Coronary artery (tissue), 2 donors: ENCODE data around the gene ELMOD2.

Source experiments
- DNase-seq: peaks from one replicate; pipeline ENCODE4 v3.0.0-alpha.2; 2017; ENCODE audit warnings: low spot score
- H3K27ac ChIP-seq, 2 donors: fragments of 200-600 bp; sonication (generic); one replicate each; pipeline ENCODE4 v1.5.1; 2016 to 2019
- H3K4me3 ChIP-seq: fragments of 200-600 bp; sonication (generic); 2 replicates; pipeline ENCODE4 v1.5.1; 2016; ENCODE audit warnings: mild to moderate bottlenecking, moderate library complexity
- CTCF ChIP-seq: fragments of 200-600 bp; sonication (generic); IDR thresholded peaks from one replicate; pipeline ENCODE4 v1.5.1; 2019; ENCODE audit warnings: antibody characterized with exemption

The ELMOD2 gene

DNA sequence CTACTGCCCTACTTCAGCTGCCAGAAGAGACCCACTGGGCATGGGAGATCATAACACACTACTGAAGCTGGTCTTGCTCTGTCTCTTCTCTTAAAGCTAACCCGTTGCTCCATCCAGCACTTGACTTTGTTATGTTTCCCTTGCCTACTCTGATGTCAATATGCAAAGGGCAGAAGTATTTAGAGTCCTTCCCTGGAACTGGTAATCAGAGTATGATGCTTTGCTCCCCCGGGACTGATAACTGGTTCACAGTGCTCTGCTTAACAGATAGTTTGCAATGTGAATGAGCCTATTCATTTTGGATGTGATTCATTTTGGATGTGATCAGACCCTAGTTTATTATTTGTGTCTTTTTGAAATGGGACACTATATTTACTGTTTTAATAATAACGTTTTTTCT, 57.1 kb downstream of the ELMOD2 start:
- DNase-seq: no peak
- Histone ChIP-seq H3K27ac (no peak overlapping the region), H3K4me3 (no peak overlapping the region)
- no peak for TF ChIP-seq CTCF

DNA sequence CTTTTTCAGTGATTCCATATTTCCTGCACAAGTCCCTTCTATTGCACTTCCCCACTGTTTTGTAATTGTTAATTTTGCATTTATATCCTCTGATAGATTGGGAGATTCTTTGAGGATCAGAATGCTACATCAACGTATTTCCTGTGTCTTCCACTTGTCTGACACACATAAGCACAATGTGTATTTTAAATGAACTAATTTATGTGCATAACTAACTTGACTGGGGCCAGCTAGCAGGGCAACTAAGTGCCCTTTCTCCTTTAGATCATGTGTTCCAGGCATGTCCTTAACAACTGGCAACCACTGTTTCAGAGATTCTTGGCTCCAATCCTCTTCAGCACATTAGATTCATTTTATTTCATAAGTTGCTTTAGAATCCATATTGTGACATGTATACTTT, 60.5 kb downstream of the ELMOD2 start:
- Histone ChIP-seq H3K27ac (no peak overlapping the region), H3K4me3 (no peak overlapping the region)
- DNase-seq: no peak
- no peak for TF ChIP-seq CTCF

GRCh38 chr4:140595065-140595464, 71.1 kb downstream of the ELMOD2 start:
- Histone ChIP-seq H3K27ac (no peak overlapping the region), H3K4me3 (no peak overlapping the region)
- no peak for DNase-seq
- TF ChIP-seq CTCF: no peak

GRCh38 chr4:140600408-140600807, 76.4 kb downstream of the ELMOD2 start:
- Histone ChIP-seq H3K27ac (no peak overlapping the region), H3K4me3 (no peak overlapping the region)
- no peak for DNase-seq
- TF ChIP-seq CTCF: no peak

GRCh38 chr4:140602714-140603113, 78.7 kb downstream of the ELMOD2 start:
- DNase-seq: no peak
- Histone ChIP-seq H3K4me3 (no peak overlapping the region), H3K27ac (no peak overlapping the region)
- TF ChIP-seq CTCF: no peak

DNA sequence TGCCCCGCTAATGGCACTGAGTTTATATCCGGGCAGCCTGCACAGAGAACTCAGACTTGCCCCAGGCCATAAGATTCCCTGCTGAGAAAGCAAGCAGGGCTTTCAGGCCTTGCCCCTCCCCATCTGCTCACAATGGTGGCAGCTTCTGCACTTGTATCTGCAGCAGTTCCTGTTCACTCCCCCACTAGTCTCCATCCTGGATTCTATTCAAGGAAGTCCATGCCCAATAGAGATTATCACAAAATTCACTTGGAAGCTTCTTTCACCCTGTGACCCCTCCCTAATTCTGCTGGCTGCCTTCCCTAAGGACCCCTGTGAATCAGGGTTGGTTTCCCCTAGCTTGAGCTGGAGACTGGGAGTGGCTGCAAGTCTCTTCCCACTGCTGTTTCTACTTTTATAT, 79.3 kb downstream of the ELMOD2 start:
- no peak for TF ChIP-seq CTCF
- no peak overlapping the region for H3K27ac ChIP-seq
- no peak overlapping the region for H3K4me3 ChIP-seq
- no peak for DNase-seq
